Activated naive CD8-positive, alpha-beta T cell (primary cell): ENCODE measurements around the gene SPON1.
"Not testable (repeated sequence)": the region's sequence is repeated elsewhere in the genome, so short reads cannot be mapped to it uniquely, and the experiment has no call there.

Source experiments
- H3K27ac Mint-ChIP-seq: one replicate; pipeline ENCODE4 v1.8.0; 2021; ENCODE audit warnings: mixed read lengths
- H3K27me3 Mint-ChIP-seq: one replicate; pipeline ENCODE4 v1.8.0; 2021; ENCODE audit warnings: mixed read lengths
- H3K36me3 Mint-ChIP-seq: one replicate; pipeline ENCODE4 v1.8.0; 2021; ENCODE audit warnings: mixed read lengths
- H3K4me1 Mint-ChIP-seq: one replicate; pipeline ENCODE4 v1.8.0; 2021; ENCODE audit warnings: low read depth, mixed read lengths
- H3K4me3 Mint-ChIP-seq: one replicate; pipeline ENCODE4 v1.8.0; 2021; ENCODE audit warnings: mild to moderate bottlenecking, mixed read lengths
- H3K9me3 Mint-ChIP-seq: one replicate; pipeline ENCODE4 v1.8.0; 2021; ENCODE audit warnings: low read depth, mixed read lengths

The SPON1 gene

GRCh38 chr11:14148653-14149273 is 186.2 kb downstream of the SPON1 start:
- H3K4me3 Mint-ChIP-seq, result no peak overlapping the region
- H3K9me3 Mint-ChIP-seq, result peaks cover 5% of the 10 kb centered on the region
- H3K4me1 Mint-ChIP-seq, result peaks cover 6% of the 10 kb centered on the region
- peaks cover 7% of the 10 kb centered on the region for H3K36me3 Mint-ChIP-seq
- no peak overlapping the region for H3K27ac Mint-ChIP-seq
- H3K27me3 Mint-ChIP-seq, result no peaks in the 10 kb centered on the region

DNA sequence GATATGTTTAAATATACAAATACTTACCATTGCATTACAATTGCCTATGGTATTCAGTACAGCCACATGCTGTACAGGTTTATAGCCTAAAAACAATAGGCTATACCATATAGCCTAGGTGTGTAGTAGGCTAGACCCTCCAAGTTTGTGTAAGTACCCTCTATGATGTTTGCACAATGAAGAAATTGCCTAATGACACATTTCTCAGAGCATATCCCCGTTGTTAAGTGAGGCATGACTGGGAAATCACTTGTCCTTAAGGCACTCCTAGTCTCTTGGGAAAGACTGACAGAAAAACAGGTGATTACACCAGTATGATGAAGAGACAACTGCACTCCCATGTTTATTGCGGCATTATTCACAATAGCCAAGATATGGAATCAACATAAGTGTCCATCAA is 187.2 kb downstream of the SPON1 start:
- Mint-ChIP-seq H3K27me3 (no peaks in the 10 kb centered on the region), H3K36me3 (peaks cover 7% of the 10 kb centered on the region), H3K4me1 (peaks cover 6% of the 10 kb centered on the region), H3K9me3 (peaks cover 5% of the 10 kb centered on the region), H3K27ac (no peak overlapping the region), H3K4me3 (no peak overlapping the region)

GRCh38 chr11:14150878-14151277 is 188.4 kb downstream of the SPON1 start:
- no peak overlapping the region for H3K27ac Mint-ChIP-seq
- no peaks in the 10 kb centered on the region for H3K27me3 Mint-ChIP-seq
- peaks cover 3% of the 10 kb centered on the region for H3K4me1 Mint-ChIP-seq
- H3K36me3 Mint-ChIP-seq, result peaks cover 10% of the 10 kb centered on the region
- H3K9me3 Mint-ChIP-seq, result peaks cover 10% of the 10 kb centered on the region
- H3K4me3 Mint-ChIP-seq, result no peak overlapping the region

GRCh38 chr11:14154103-14154502 is 191.6 kb downstream of the SPON1 start:
- peaks cover 23% of the 10 kb centered on the region for H3K36me3 Mint-ChIP-seq
- H3K27ac Mint-ChIP-seq, H3K27me3 Mint-ChIP-seq, H3K4me1 Mint-ChIP-seq, H3K4me3 Mint-ChIP-seq: not testable (repeated sequence)
- peaks cover 19% of the 10 kb centered on the region for H3K9me3 Mint-ChIP-seq

- H3K4me3 Mint-ChIP-seq, result no peak overlapping the region
- no peaks in the 10 kb centered on the region for H3K4me1 Mint-ChIP-seq
- peaks cover 22% of the 10 kb centered on the region for H3K36me3 Mint-ChIP-seq
- no peak overlapping the region for H3K27ac Mint-ChIP-seq
- H3K27me3 Mint-ChIP-seq, result no peaks in the 10 kb centered on the region
- peaks cover 18% of the 10 kb centered on the region for H3K9me3 Mint-ChIP-seq
These were observed 195.9 kb downstream of the SPON1 start for GRCh38 chr11:14158393-14158792.

- Mint-ChIP-seq H3K4me3 (no peak overlapping the region), H3K27me3 (no peaks in the 10 kb centered on the region), H3K9me3 (peaks cover 10% of the 10 kb centered on the region), H3K4me1 (peaks cover 5% of the 10 kb centered on the region), H3K36me3 (peaks cover 17% of the 10 kb centered on the region), H3K27ac (no peak overlapping the region)
These were observed 201.1 kb downstream of the SPON1 start for GRCh38 chr11:14163576-14163975.

DNA sequence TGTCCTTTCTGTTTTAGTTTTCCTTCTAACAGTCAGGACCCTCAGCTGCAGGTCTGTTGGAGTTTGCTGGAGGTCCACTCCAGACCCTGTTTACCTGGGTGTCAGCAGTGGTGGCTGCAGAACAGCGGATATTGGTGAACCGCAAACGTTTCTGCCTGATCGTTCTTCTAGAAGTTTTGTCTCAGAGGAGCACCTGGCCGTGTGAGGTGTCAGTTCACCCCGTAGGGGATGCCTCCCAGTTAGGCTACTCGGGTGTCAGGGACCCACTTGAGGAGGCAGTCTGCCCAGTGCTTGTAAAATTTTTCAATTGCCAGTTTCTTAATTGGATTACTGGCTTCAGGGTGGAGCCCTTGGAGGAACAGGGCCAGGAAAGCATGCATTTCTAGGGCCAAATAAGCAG is 211.2 kb downstream of the SPON1 start:
- H3K27ac Mint-ChIP-seq, H3K9me3 Mint-ChIP-seq, H3K4me3 Mint-ChIP-seq, H3K27me3 Mint-ChIP-seq, H3K36me3 Mint-ChIP-seq, H3K4me1 Mint-ChIP-seq: not testable (repeated sequence)

DNA sequence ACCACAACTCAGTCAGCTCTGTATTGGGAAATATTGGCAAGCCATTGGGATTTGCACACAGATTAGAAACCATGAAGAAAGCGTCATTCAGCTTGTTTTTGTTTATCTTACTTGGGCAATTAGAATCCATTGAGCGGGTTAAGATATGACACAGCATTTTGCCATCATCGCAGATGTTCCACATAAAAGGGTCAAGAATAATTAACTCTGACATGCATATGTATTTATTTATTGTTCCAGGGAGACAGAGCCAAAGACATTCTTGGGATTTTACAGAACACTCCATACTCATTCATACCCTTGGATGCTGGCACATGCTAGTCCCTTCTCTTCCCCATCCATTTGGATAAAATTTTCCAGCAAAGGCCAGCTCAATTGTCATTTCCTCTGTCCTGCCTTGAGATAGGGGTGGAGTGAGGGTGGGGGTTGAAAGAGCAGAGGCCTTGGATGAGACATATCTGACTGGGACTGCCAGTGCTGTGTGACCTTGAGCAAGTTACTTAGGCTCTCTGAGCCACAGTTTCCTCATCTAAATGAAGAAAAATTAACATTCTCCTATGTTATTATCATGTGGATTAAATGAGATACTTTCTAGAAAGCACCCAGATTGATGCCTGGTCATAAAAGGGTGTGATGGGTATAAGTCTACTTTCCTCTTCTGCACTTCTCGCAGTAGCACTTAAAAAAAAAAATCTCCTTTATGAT is 216.7 kb downstream of the SPON1 start:
- H3K9me3 Mint-ChIP-seq, result no peaks in the 10 kb centered on the region
- H3K27me3 Mint-ChIP-seq, result no peaks in the 10 kb centered on the region
- H3K4me3 Mint-ChIP-seq, result no peak overlapping the region
- H3K4me1 Mint-ChIP-seq, result peaks cover 1% of the 10 kb centered on the region
- no peaks in the 10 kb centered on the region for H3K36me3 Mint-ChIP-seq
- H3K27ac Mint-ChIP-seq, result no peak overlapping the region

DNA sequence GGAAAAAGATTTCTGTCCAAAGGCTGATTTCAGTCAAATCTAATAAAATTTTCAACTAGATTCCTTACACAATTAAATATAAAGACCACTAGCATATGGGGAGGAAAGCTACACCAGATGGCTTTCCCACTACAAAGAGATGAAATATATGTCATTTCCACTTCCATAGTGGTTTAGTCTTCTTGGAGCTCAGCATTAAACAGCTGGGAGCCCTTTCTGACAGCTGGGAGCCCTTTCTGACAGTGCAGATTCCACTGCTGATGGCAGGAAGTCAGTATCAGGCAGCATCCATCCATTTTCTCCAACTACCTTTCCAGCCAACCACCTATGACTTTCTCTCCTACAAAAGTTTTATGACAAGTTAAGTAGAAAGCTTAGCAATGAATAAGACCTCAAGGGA is 218.6 kb downstream of the SPON1 start:
- no peaks in the 10 kb centered on the region for H3K9me3 Mint-ChIP-seq
- H3K4me3 Mint-ChIP-seq, result no peak overlapping the region
- H3K27ac Mint-ChIP-seq, result no peak overlapping the region
- peaks cover 2% of the 10 kb centered on the region for H3K27me3 Mint-ChIP-seq
- H3K36me3 Mint-ChIP-seq, result peaks cover 2% of the 10 kb centered on the region
- H3K4me1 Mint-ChIP-seq, result peaks cover 1% of the 10 kb centered on the region

DNA sequence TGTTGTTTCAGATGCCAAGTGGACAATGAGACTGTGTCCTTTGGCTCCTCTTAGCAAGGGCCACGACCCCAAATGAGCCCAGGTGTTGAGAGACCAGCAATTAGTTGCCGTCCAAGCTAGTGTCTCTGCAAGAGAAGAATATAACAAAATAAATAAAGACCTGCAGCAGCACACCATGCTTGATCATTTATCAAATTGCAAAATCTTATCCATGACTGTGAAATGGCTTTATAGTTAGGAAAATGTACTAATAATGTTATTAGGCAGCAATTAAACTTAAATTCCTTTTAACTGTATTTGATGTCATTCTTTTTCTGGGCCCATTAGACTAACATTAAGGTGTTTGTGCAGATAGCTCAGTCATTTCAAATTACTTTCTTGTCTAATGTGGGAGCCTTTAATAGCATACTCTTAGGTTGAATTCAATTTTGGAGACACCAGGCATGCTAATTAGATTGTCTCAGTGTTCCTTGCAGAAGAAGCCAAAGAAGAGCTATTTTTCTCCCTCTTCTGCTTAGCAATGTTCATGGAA is 220.4 kb downstream of the SPON1 start:
- Mint-ChIP-seq H3K4me3 (no peak overlapping the region), H3K36me3 (peaks cover 4% of the 10 kb centered on the region), H3K9me3 (no peaks in the 10 kb centered on the region), H3K4me1 (no peaks in the 10 kb centered on the region), H3K27me3 (peaks cover 2% of the 10 kb centered on the region), H3K27ac (no peak overlapping the region)

DNA sequence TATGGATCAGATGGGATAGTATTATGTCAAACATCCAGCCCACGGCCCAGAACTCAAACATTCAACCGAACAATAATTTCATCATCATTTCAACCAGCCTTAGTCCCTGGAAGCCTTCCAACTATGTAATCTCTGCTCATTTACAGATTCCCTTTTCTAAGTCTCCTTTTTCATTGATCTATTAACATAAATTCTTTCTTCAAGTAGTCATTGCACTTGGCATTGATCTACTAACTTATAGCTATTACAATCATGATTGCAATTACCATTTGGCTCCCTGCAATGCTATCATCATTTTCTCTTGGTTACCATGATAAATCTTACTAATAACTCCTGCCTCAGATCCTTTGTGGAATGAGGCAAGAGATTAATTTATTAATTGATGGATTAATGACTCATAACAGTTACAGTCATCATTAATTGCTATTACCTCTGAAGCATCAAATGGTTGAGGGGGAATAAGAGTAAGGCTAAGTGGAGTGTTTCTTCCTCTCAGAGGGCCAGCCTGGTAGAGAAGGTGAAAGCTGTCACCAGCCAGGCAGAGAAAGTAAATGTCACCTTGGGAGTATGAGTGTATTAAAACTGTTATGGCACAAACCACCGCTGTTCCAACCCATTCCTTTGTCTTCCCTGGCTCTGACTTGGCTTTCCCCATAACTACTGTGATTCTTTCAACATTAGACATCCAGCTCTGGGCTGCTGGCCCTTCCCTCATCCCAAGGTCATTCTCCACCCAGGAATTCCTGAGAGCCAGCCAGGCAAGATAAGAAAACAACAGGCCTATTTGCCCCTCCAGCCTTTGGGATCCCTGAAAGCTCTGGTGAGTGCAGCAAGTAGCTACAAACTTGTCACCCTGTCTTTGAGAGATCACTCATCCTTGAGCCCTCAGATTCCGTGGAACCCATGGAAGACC is 221.8 kb downstream of the SPON1 start:
- peaks cover 2% of the 10 kb centered on the region for H3K27me3 Mint-ChIP-seq
- H3K4me1 Mint-ChIP-seq, result no peaks in the 10 kb centered on the region
- no peaks in the 10 kb centered on the region for H3K9me3 Mint-ChIP-seq
- no peak overlapping the region for H3K4me3 Mint-ChIP-seq
- no peak overlapping the region for H3K27ac Mint-ChIP-seq
- H3K36me3 Mint-ChIP-seq, result peaks cover 4% of the 10 kb centered on the region

DNA sequence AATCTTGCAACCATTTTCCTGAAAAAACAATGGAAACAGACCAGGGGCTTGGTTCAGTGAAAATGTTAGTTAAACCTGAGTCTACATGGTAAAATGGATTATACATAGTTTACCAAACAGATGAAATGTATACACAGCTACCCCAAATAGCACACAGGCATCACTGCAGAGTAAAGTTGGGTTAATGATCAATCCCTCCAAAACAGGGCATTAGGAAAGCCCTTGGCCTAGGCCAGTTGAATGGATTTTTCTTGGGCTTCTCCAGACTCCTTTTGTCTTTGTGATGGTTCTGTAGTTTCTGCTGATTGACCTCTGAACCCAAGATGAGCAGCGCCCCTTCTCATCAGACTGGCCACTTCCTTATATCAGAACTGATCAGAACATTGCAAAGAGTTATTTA is 222.9 kb downstream of the SPON1 start:
- no peak overlapping the region for H3K4me3 Mint-ChIP-seq
- peaks cover 2% of the 10 kb centered on the region for H3K27me3 Mint-ChIP-seq
- H3K27ac Mint-ChIP-seq, result no peak overlapping the region

GRCh38 chr11:14186046-14186775 is 223.7 kb downstream of the SPON1 start:
- peaks cover 4% of the 10 kb centered on the region for H3K36me3 Mint-ChIP-seq
- H3K27ac Mint-ChIP-seq, result no peak overlapping the region

More for the DNA sequence above, 222.9 kb downstream of the SPON1 start:
- H3K9me3 Mint-ChIP-seq, result no peaks in the 10 kb centered on the region
- no peaks in the 10 kb centered on the region for H3K4me1 Mint-ChIP-seq
- peaks cover 4% of the 10 kb centered on the region for H3K36me3 Mint-ChIP-seq

DNA sequence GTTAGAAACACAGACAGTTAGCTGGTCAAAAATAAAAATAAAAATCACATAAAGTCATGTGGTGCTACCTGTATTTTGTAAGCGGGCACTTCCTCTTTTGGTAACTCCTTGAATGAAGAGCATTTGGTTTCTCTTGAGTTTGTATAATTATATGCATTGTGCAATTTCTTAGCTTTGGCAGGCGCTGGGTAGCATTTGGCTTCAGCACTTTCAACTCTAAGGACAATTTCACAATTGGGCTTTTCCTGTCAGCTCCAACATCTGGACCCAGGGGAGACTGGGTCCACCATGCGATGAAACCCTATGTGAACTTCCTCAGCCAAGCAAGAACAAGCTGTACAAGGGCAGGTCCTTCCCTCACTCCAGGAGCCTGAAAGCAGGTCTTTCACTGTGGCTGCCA is 227.4 kb downstream of the SPON1 start:
- Mint-ChIP-seq H3K27me3 (peaks cover 3% of the 10 kb centered on the region), H3K27ac (no peak overlapping the region), H3K4me3 (no peak overlapping the region), H3K36me3 (peaks cover 8% of the 10 kb centered on the region), H3K9me3 (no peaks in the 10 kb centered on the region), H3K4me1 (no peaks in the 10 kb centered on the region)

More at GRCh38 chr11:14186046-14186775, 223.7 kb downstream of the SPON1 start:
- Mint-ChIP-seq H3K9me3 (no peaks in the 10 kb centered on the region), H3K4me3 (no peak overlapping the region), H3K27me3 (peaks cover 3% of the 10 kb centered on the region), H3K4me1 (no peaks in the 10 kb centered on the region)
